Measurements from ENCODE around the gene CSF2.

DNA sequence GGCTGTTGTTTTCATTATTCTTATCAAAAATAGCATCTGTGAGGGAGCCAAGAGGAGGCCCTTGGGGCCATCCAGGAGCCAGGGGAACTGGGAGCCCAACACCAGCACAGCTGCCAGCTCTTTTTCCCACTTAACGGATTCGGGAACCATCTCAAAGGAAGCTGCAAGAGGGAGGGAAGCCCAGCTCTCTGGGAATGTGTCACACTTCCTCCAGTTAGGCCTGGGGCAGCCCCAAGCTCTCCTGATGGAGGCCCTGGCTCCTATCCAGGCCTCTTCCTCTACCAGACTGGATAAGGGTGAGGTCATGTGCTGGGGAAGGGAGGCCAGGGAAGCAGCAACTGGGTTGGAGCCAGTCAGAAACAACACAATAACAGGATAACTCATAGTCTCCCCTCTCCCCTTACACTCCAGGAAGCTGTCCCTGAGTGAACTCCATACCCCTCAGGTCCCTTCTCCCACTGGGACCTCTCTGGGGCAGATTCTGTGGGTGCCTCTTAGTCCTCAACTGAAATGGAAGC is 12.7 kb downstream of the CSF2 start:
- no peak for TF ChIP-seq EP300 (IDR thresholded peaks at IDR 0.05)
- TF ChIP-seq POLR2A (IDR thresholded peaks at IDR 0.05; ENCODE audit: low read depth), result no peak
- TF ChIP-seq, protein P1, sequence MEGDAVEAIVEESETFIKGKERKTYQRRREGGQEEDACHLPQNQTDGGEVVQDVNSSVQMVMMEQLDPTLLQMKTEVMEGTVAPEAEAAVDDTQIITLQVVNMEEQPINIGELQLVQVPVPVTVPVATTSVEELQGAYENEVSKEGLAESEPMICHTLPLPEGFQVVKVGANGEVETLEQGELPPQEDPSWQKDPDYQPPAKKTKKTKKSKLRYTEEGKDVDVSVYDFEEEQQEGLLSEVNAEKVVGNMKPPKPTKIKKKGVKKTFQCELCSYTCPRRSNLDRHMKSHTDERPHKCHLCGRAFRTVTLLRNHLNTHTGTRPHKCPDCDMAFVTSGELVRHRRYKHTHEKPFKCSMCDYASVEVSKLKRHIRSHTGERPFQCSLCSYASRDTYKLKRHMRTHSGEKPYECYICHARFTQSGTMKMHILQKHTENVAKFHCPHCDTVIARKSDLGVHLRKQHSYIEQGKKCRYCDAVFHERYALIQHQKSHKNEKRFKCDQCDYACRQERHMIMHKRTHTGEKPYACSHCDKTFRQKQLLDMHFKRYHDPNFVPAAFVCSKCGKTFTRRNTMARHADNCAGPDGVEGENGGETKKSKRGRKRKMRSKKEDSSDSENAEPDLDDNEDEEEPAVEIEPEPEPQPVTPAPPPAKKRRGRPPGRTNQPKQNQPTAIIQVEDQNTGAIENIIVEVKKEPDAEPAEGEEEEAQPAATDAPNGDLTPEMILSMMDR (IDR thresholded peaks at IDR 0.05), result no peak

All from esophagus muscularis mucosa (tissue), 4 donors.